Panc1 (cell line): ENCODE data around the gene C2orf69.

ENCODE experiments used
- CTCF ChIP-seq: fragments of 450-650 bp; IDR thresholded peaks from 2 replicates; pipeline ENCODE4 v1.5.1; 2017; ENCODE audit warnings: mild to moderate bottlenecking
- POLR2AphosphoS5 ChIP-seq: IDR thresholded peaks from 2 replicates; pipeline ENCODE4 v1.6.1; 2012; ENCODE audit warnings: mild to moderate bottlenecking, low read depth, low read length, moderate library complexity

- no peak for TF ChIP-seq CTCF
- TF ChIP-seq POLR2AphosphoS5: no peak
Measured at GRCh38 chr2:199875400-199875799, 35.7 kb upstream of the C2orf69 start.
